Transverse colon (tissue), 4 donors: ENCODE measurements around the gene MFAP4.

ENCODE experiments used
- EP300 ChIP-seq: sonication (generic); formaldehyde crosslinking; IDR thresholded peaks from one replicate; pipeline ENCODE4 v1.6.1; 2017; ENCODE audit warnings: antibody characterized with exemption, low read depth
- POLR2AphosphoS5 ChIP-seq, 3 donors: sonication (generic); formaldehyde crosslinking; IDR thresholded peaks; one replicate each; pipeline ENCODE4 v1.6.1; 2016; ENCODE audit warnings: antibody characterized with exemption in 3 of 3
- TF ChIP-seq, protein P1 (sequence below), 5 experiments: fragments of 200-600 bp in 3 of 5; fragments of 450-650 bp in 2 of 5; sonication (generic) in 3 of 5; IDR thresholded peaks; 1 replicate in 2 of 5; 2 replicates in 3 of 5; pipeline ENCODE4 v1.5.1; 2016 to 2017; ENCODE audit warnings: antibody characterized with exemption in 5 of 5, inconsistent platforms in 3 of 5, mild to moderate bottlenecking in 2 of 5, moderate library complexity in 1 of 5

DNA sequence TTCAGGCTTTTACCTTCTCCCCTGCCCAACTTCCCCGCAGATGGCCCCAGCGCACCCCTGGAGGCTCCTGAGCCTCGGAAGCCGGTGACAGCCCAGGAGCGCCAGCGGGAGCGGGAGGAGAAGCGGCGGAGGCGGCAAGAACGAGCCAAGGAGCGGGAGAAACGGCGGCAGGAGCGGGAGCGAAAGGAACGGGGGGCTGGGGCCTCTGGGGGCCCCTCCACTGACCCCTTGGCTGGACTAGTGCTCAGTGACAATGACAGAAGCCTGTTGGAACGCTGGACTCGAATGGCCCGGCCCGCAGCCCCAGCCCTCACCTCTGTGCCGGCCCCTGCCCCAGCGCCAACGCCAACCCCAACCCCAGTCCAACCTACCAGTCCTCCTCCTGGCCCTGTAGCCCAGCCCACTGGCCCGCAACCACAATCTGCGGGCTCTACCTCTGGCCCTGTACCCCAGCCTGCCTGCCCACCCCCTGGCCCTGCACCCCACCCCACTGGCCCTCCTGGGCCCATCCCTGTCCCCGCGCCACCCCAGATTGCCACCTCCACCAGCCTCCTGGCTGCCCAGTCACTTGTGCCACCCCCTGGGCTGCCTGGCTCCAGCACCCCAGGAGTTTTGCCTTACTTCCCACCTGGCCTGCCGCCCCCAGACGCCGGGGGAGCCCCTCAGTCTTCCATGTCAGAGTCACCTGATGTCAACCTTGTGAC lies 5.1 kb downstream of the MFAP4 start:
- TF ChIP-seq POLR2AphosphoS5 (IDR thresholded peaks at IDR 0.05) (no peak), EP300 (no peak)
- TF ChIP-seq, protein P1, sequence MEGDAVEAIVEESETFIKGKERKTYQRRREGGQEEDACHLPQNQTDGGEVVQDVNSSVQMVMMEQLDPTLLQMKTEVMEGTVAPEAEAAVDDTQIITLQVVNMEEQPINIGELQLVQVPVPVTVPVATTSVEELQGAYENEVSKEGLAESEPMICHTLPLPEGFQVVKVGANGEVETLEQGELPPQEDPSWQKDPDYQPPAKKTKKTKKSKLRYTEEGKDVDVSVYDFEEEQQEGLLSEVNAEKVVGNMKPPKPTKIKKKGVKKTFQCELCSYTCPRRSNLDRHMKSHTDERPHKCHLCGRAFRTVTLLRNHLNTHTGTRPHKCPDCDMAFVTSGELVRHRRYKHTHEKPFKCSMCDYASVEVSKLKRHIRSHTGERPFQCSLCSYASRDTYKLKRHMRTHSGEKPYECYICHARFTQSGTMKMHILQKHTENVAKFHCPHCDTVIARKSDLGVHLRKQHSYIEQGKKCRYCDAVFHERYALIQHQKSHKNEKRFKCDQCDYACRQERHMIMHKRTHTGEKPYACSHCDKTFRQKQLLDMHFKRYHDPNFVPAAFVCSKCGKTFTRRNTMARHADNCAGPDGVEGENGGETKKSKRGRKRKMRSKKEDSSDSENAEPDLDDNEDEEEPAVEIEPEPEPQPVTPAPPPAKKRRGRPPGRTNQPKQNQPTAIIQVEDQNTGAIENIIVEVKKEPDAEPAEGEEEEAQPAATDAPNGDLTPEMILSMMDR (IDR thresholded peaks at IDR 0.05) = no peak
